WTC11 (cell line): ENCODE data around the gene DTNB. TPM values are rescaled to one million over a fixed set of nuclear protein-coding genes. Genes with fewer than 3 reads are reported as not detected.

ENCODE experiments used
- ATAC-seq: fragments of 200-7000 bp; cut with Tn5 transposase; 2 replicates; pipeline ENCODE4 v1.10.0; 2021; ENCODE audit warnings: mild to moderate bottlenecking, moderate library complexity
- CTCF ChIA-PET: fragments of 300-600 bp; sonication (Branson Sonifier 250); formaldehyde crosslinking; loops from one replicate; lab custom pipeline; 2021; ENCODE audit warnings: antibody characterized with exemption; lab: Charles Lee
- POLR2A ChIA-PET: fragments of 350-600 bp; sonication (Branson Sonifier 250); formaldehyde crosslinking; loops from one replicate; lab custom pipeline; 2021; ENCODE audit warnings: antibody characterized with exemption; lab: Charles Lee
- DNase-seq: peaks from one replicate; pipeline ENCODE4 v3.0.0; 2021; ENCODE audit warnings: low spot score
- H3K27ac Mint-ChIP-seq: 2 replicates; pipeline ENCODE4 v1.8.0; 2021; ENCODE audit warnings: mixed read lengths
- H3K27me3 Mint-ChIP-seq: 2 replicates; pipeline ENCODE4 v1.8.0; 2021; ENCODE audit warnings: low read depth, mild to moderate bottlenecking, moderate library complexity, mixed read lengths
- H3K36me3 Mint-ChIP-seq: 2 replicates; pipeline ENCODE4 v1.8.0; 2021; ENCODE audit warnings: mixed read lengths
- H3K4me1 Mint-ChIP-seq: 2 replicates; pipeline ENCODE4 v1.8.0; 2022; ENCODE audit warnings: mixed read lengths
- H3K4me3 Mint-ChIP-seq: 2 replicates; pipeline ENCODE4 v1.8.0; 2021; ENCODE audit warnings: mild to moderate bottlenecking, moderate library complexity, mixed read lengths
- H3K9me3 Mint-ChIP-seq: 2 replicates; pipeline ENCODE4 v1.8.0; 2021; ENCODE audit warnings: mixed read lengths
- CBFB ChIP-seq: sonication (generic); formaldehyde crosslinking; IDR thresholded peaks from 2 replicates; pipeline ENCODE4 v1.8.1; 2022; ENCODE audit warnings: mild to moderate bottlenecking, low read depth, missing genetic modification reagents
- CREM ChIP-seq: sonication (generic); formaldehyde crosslinking; IDR thresholded peaks from 2 replicates; pipeline ENCODE4 v1.8.1; 2022; ENCODE audit warnings: mild to moderate bottlenecking, missing genetic modification reagents, moderate library complexity
- EMX1 ChIP-seq: fragments of 250-450 bp; sonication (Bioruptor Pico); IDR thresholded peaks from 2 replicates; pipeline ENCODE4 v1.8.0; 2021; ENCODE audit warnings: mild to moderate bottlenecking
- GABPB1 ChIP-seq: sonication (generic); formaldehyde crosslinking; IDR thresholded peaks from 2 replicates; pipeline ENCODE4 v1.8.1; 2023; ENCODE audit warnings: mild to moderate bottlenecking, missing genetic modification reagents
- HMGA2 ChIP-seq: fragments of 250-450 bp; sonication (Bioruptor Pico); IDR thresholded peaks from 2 replicates; pipeline ENCODE4 v1.4.0; 2021; ENCODE audit warnings: mild to moderate bottlenecking, moderate library complexity
- JAZF1 ChIP-seq: fragments of 250-450 bp; sonication (Bioruptor Pico); IDR thresholded peaks from 2 replicates; pipeline ENCODE4 v1.9.0; 2021; ENCODE audit warnings: moderate library complexity, mild to moderate bottlenecking, inconsistent platforms
- KAT7 ChIP-seq: sonication (generic); formaldehyde crosslinking; IDR thresholded peaks from 2 replicates; pipeline ENCODE4 v1.8.1; 2023; ENCODE audit warnings: missing genetic modification reagents, mild to moderate bottlenecking, borderline replicate concordance
- SMAD3 ChIP-seq: sonication (generic); formaldehyde crosslinking; IDR thresholded peaks from 2 replicates; pipeline ENCODE4 v1.8.0; 2022; ENCODE audit warnings: missing genetic modification reagents, mild to moderate bottlenecking, borderline replicate concordance
- TCF7 ChIP-seq: sonication (generic); formaldehyde crosslinking; IDR thresholded peaks from 2 replicates; pipeline ENCODE4 v1.8.0; 2022; ENCODE audit warnings: mild to moderate bottlenecking, low read depth, missing genetic modification reagents, moderate library complexity
- TP53 ChIP-seq: sonication (generic); formaldehyde crosslinking; IDR thresholded peaks from 2 replicates; pipeline ENCODE4 v1.8.1; 2023; ENCODE audit warnings: mild to moderate bottlenecking, missing genetic modification reagents
- ZNF219 ChIP-seq: sonication (generic); formaldehyde crosslinking; IDR thresholded peaks from 2 replicates; pipeline ENCODE4 v1.8.0; 2023; ENCODE audit warnings: missing genetic modification reagents, mild to moderate bottlenecking, borderline replicate concordance
- ZNF232 ChIP-seq: sonication (generic); formaldehyde crosslinking; IDR thresholded peaks from 2 replicates; pipeline ENCODE4 v1.8.0; 2022; ENCODE audit warnings: mild to moderate bottlenecking, missing genetic modification reagents
- ZNF671 ChIP-seq: fragments of 250-450 bp; sonication (Bioruptor Pico); IDR thresholded peaks from 2 replicates; pipeline ENCODE4 v1.8.0; 2021; ENCODE audit warnings: mild to moderate bottlenecking
- total RNA-seq: library from RNA; stranded (reverse); gene quantifications from 3 replicates; pipeline ENCODE4 v1.2.3, GENCODE V29; 2021
- TF ChIP-seq, protein P1 (sequence below): sonication (generic); formaldehyde crosslinking; IDR thresholded peaks from 2 replicates; pipeline ENCODE4 v1.8.1; 2022; ENCODE audit warnings: mild to moderate bottlenecking, moderate library complexity, missing genetic modification reagents
- TF ChIP-seq, protein P2 (sequence below): sonication (generic); formaldehyde crosslinking; IDR thresholded peaks from 2 replicates; pipeline ENCODE4 v1.8.0; 2023; ENCODE audit warnings: mild to moderate bottlenecking, missing genetic modification reagents
- TF ChIP-seq, protein P3 (sequence below): fragments of 250-450 bp; sonication (Bioruptor Pico); IDR thresholded peaks from 2 replicates; pipeline ENCODE4 v1.9.0; 2021; ENCODE audit warnings: mild to moderate bottlenecking
- TF ChIP-seq, protein P4 (sequence below): sonication (generic); formaldehyde crosslinking; IDR thresholded peaks from 2 replicates; pipeline ENCODE4 v1.8.0; 2022; ENCODE audit warnings: mild to moderate bottlenecking, missing genetic modification reagents
- TF ChIP-seq, protein P5 (sequence below): sonication (generic); formaldehyde crosslinking; IDR thresholded peaks from 2 replicates; pipeline ENCODE4 v1.8.0; 2023; ENCODE audit warnings: missing genetic modification reagents, mild to moderate bottlenecking, borderline replicate concordance
- TF ChIP-seq, protein P6 (sequence below): fragments of 250-450 bp; sonication (Bioruptor Pico); IDR thresholded peaks from 2 replicates; pipeline ENCODE4 v1.9.0; 2021; ENCODE audit warnings: mild to moderate bottlenecking, borderline replicate concordance

DTNB gene
- total RNA-seq, 1 experiment from 2014 or later: 39.9 TPM

DNA sequence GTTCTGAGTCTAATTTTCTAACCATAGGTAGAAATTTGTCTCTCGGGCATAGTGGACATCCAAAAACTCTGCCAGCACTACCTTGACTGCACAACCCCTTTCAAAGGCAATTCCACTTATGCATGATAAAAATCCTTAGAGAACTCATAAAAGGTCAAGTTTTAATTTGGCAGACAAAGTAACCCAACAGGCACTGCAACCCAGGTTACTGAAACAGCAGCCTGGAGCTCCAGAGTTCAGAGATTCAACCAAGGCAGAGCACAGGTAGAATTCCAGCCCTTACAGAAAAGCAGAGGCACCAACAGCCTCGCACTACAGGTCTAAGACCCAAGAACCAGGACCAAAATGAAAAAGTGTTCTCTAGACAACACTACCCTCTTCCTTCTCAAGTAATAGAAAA lies 1.8 kb downstream of the DTNB start:
- TF ChIP-seq GABPB1 (CRISPR knock-in tag): no peak
- TF ChIP-seq TCF7 (CRISPR knock-in tag): no peak
- no peak for TF ChIP-seq ZNF232
- TF ChIP-seq, protein P1, sequence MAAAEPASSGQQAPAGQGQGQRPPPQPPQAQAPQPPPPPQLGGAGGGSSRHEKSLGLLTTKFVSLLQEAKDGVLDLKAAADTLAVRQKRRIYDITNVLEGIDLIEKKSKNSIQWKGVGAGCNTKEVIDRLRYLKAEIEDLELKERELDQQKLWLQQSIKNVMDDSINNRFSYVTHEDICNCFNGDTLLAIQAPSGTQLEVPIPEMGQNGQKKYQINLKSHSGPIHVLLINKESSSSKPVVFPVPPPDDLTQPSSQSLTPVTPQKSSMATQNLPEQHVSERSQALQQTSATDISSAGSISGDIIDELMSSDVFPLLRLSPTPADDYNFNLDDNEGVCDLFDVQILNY (CRISPR knock-in tag): no peak
- no peak for TF ChIP-seq KAT7 (CRISPR knock-in tag)
- TF ChIP-seq, protein P2, sequence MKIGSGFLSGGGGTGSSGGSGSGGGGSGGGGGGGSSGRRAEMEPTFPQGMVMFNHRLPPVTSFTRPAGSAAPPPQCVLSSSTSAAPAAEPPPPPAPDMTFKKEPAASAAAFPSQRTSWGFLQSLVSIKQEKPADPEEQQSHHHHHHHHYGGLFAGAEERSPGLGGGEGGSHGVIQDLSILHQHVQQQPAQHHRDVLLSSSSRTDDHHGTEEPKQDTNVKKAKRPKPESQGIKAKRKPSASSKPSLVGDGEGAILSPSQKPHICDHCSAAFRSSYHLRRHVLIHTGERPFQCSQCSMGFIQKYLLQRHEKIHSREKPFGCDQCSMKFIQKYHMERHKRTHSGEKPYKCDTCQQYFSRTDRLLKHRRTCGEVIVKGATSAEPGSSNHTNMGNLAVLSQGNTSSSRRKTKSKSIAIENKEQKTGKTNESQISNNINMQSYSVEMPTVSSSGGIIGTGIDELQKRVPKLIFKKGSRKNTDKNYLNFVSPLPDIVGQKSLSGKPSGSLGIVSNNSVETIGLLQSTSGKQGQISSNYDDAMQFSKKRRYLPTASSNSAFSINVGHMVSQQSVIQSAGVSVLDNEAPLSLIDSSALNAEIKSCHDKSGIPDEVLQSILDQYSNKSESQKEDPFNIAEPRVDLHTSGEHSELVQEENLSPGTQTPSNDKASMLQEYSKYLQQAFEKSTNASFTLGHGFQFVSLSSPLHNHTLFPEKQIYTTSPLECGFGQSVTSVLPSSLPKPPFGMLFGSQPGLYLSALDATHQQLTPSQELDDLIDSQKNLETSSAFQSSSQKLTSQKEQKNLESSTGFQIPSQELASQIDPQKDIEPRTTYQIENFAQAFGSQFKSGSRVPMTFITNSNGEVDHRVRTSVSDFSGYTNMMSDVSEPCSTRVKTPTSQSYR: no peak
- TF ChIP-seq, protein P3, sequence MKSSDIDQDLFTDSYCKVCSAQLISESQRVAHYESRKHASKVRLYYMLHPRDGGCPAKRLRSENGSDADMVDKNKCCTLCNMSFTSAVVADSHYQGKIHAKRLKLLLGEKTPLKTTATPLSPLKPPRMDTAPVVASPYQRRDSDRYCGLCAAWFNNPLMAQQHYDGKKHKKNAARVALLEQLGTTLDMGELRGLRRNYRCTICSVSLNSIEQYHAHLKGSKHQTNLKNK (CRISPR knock-in tag): no peak
- TF ChIP-seq SMAD3 (CRISPR knock-in tag): no peak
- TF ChIP-seq ZNF671 (CRISPR knock-in tag): no peak
- TF ChIP-seq ZNF219 (CRISPR knock-in tag): no peak
- no peak for TF ChIP-seq JAZF1 (CRISPR knock-in tag)
- TF ChIP-seq, protein P4, sequence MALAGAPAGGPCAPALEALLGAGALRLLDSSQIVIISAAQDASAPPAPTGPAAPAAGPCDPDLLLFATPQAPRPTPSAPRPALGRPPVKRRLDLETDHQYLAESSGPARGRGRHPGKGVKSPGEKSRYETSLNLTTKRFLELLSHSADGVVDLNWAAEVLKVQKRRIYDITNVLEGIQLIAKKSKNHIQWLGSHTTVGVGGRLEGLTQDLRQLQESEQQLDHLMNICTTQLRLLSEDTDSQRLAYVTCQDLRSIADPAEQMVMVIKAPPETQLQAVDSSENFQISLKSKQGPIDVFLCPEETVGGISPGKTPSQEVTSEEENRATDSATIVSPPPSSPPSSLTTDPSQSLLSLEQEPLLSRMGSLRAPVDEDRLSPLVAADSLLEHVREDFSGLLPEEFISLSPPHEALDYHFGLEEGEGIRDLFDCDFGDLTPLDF (CRISPR knock-in tag): no peak
- no peak for TF ChIP-seq HMGA2 (CRISPR knock-in tag)
- no peak for TF ChIP-seq TP53 (CRISPR knock-in tag)
- TF ChIP-seq EMX1: no peak
- TF ChIP-seq, protein P5, sequence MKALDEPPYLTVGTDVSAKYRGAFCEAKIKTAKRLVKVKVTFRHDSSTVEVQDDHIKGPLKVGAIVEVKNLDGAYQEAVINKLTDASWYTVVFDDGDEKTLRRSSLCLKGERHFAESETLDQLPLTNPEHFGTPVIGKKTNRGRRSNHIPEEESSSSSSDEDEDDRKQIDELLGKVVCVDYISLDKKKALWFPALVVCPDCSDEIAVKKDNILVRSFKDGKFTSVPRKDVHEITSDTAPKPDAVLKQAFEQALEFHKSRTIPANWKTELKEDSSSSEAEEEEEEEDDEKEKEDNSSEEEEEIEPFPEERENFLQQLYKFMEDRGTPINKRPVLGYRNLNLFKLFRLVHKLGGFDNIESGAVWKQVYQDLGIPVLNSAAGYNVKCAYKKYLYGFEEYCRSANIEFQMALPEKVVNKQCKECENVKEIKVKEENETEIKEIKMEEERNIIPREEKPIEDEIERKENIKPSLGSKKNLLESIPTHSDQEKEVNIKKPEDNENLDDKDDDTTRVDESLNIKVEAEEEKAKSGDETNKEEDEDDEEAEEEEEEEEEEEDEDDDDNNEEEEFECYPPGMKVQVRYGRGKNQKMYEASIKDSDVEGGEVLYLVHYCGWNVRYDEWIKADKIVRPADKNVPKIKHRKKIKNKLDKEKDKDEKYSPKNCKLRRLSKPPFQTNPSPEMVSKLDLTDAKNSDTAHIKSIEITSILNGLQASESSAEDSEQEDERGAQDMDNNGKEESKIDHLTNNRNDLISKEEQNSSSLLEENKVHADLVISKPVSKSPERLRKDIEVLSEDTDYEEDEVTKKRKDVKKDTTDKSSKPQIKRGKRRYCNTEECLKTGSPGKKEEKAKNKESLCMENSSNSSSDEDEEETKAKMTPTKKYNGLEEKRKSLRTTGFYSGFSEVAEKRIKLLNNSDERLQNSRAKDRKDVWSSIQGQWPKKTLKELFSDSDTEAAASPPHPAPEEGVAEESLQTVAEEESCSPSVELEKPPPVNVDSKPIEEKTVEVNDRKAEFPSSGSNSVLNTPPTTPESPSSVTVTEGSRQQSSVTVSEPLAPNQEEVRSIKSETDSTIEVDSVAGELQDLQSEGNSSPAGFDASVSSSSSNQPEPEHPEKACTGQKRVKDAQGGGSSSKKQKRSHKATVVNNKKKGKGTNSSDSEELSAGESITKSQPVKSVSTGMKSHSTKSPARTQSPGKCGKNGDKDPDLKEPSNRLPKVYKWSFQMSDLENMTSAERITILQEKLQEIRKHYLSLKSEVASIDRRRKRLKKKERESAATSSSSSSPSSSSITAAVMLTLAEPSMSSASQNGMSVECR: no peak
- TF ChIP-seq CBFB (CRISPR knock-in tag): no peak
- TF ChIP-seq, protein P6, sequence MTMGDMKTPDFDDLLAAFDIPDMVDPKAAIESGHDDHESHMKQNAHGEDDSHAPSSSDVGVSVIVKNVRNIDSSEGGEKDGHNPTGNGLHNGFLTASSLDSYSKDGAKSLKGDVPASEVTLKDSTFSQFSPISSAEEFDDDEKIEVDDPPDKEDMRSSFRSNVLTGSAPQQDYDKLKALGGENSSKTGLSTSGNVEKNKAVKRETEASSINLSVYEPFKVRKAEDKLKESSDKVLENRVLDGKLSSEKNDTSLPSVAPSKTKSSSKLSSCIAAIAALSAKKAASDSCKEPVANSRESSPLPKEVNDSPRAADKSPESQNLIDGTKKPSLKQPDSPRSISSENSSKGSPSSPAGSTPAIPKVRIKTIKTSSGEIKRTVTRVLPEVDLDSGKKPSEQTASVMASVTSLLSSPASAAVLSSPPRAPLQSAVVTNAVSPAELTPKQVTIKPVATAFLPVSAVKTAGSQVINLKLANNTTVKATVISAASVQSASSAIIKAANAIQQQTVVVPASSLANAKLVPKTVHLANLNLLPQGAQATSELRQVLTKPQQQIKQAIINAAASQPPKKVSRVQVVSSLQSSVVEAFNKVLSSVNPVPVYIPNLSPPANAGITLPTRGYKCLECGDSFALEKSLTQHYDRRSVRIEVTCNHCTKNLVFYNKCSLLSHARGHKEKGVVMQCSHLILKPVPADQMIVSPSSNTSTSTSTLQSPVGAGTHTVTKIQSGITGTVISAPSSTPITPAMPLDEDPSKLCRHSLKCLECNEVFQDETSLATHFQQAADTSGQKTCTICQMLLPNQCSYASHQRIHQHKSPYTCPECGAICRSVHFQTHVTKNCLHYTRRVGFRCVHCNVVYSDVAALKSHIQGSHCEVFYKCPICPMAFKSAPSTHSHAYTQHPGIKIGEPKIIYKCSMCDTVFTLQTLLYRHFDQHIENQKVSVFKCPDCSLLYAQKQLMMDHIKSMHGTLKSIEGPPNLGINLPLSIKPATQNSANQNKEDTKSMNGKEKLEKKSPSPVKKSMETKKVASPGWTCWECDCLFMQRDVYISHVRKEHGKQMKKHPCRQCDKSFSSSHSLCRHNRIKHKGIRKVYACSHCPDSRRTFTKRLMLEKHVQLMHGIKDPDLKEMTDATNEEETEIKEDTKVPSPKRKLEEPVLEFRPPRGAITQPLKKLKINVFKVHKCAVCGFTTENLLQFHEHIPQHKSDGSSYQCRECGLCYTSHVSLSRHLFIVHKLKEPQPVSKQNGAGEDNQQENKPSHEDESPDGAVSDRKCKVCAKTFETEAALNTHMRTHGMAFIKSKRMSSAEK (CRISPR knock-in tag): no peak
- TF ChIP-seq CREM (CRISPR knock-in tag): no peak
- DNase-seq (no peak), ATAC-seq (no peak)
- H3K4me3 Mint-ChIP-seq: peak overlapping the region; percentile 87
- no peaks in the 10 kb centered on the region for H3K36me3 Mint-ChIP-seq
- H3K27me3 Mint-ChIP-seq: peaks cover 29% of the 10 kb centered on the region
- no peak overlapping the region for H3K27ac Mint-ChIP-seq
- H3K4me1 Mint-ChIP-seq: peaks cover 38% of the 10 kb centered on the region
- ChIA-PET POLR2A (interaction anchor here (0.7 kb wide), 1 partner anchor 114 kb away, joined by 8 read pairs; no protein-coding TSS in a partner anchor), CTCF (interaction anchor here (0.7 to 1.8 kb wide), 2 partner anchors 64 to 147 kb away, joined by 4 to 5 read pairs; no protein-coding TSS in a partner anchor)
- no peaks in the 10 kb centered on the region for H3K9me3 Mint-ChIP-seq
